Hepatocyte (in vitro differentiated cells): Measurements from ENCODE around the gene ST6GAL1. TPM values are rescaled to one million over a fixed set of nuclear protein-coding genes. Genes with fewer than 3 reads are reported as not detected.

Experiments used
- DNase-seq: peaks from one replicate; pipeline ENCODE4 v3.0.0-alpha.2; 2016; ENCODE audit warnings: low spot score
- H2AFZ ChIP-seq: fragments of 200-600 bp; sonication (generic); 2 replicates; pipeline ENCODE4 v1.6.0; 2016; ENCODE audit warnings: antibody characterized with exemption, mild to moderate bottlenecking
- H3K27ac ChIP-seq: fragments of 200-600 bp; sonication (generic); 2 replicates; pipeline ENCODE4 v1.5.1; 2016; ENCODE audit warnings: mild to moderate bottlenecking
- H3K27me3 ChIP-seq: fragments of 200-600 bp; sonication (generic); 2 replicates; pipeline ENCODE4 v1.6.1; 2016
- H3K36me3 ChIP-seq: fragments of 200-600 bp; sonication (generic); replicated peaks from 2 replicates; pipeline ENCODE4 v1.5.1; 2016; ENCODE audit warnings: low read depth; ENCODE audit not compliant: insufficient read depth
- H3K4me1 ChIP-seq: fragments of 200-600 bp; sonication (generic); 2 replicates; pipeline ENCODE4 v1.5.1; 2016; ENCODE audit warnings: mild to moderate bottlenecking, moderate library complexity; ENCODE audit not compliant: insufficient read depth
- H3K4me2 ChIP-seq: fragments of 200-600 bp; sonication (generic); 2 replicates; pipeline ENCODE4 v1.6.0; 2016
- H3K4me3 ChIP-seq: fragments of 200-600 bp; sonication (generic); 2 replicates; pipeline ENCODE4 v1.5.1; 2016; ENCODE audit warnings: mild to moderate bottlenecking
- H3K79me2 ChIP-seq: fragments of 200-600 bp; sonication (generic); 2 replicates; pipeline ENCODE4 v1.6.0; 2017; ENCODE audit warnings: mild to moderate bottlenecking
- H3K9me2 ChIP-seq: fragments of 200-600 bp; sonication (generic); replicated peaks from 2 replicates; pipeline ENCODE4 v1.6.0; 2017; ENCODE audit warnings: mild to moderate bottlenecking; ENCODE audit not compliant: insufficient read depth
- H3K9me3 ChIP-seq: fragments of 200-600 bp; sonication (generic); 2 replicates; pipeline ENCODE4 v1.5.1; 2016; ENCODE audit warnings: low read depth, mild to moderate bottlenecking
- H4K20me1 ChIP-seq: fragments of 200-600 bp; sonication (generic); 2 replicates; pipeline ENCODE4 v1.6.0; 2016; ENCODE audit warnings: mild to moderate bottlenecking; ENCODE audit not compliant: insufficient read depth, poor library complexity, severe bottlenecking
- EZH2 ChIP-seq: fragments of 200-600 bp; sonication (generic); IDR thresholded peaks from 2 replicates; pipeline ENCODE4 v1.6.1; 2016; ENCODE audit warnings: antibody characterized with exemption, mild to moderate bottlenecking, borderline replicate concordance
- EZH2phosphoT487 ChIP-seq: fragments of 200-600 bp; sonication (generic); IDR thresholded peaks from one replicate; pipeline ENCODE4 v1.6.1; 2018; ENCODE audit warnings: antibody characterized with exemption, mild to moderate bottlenecking, low read depth, moderate library complexity; ENCODE audit not compliant: unreplicated experiment, severe bottlenecking
- WGBS: methylation state at CpG from one replicate; pipeline ENCODE4 v1.1.6; 2016; ENCODE audit warnings: low lambda C conversion rate; ENCODE audit errors: missing lambda C conversion rate; 5-methylcytosine and 5-hydroxymethylcytosine counted together
- polyA plus RNA-seq: library from polyadenylated mRNA; unstranded; fragments of >200 nt; fragmentation: Nextera tagmentation; extraction: Ambion mirVana; gene quantifications from 2 replicates; pipeline ENCODE4 v1.2.1, GENCODE V29; 2016
- total RNA-seq: library from RNA; depleted of rRNA; stranded (reverse); fragments of >200 nt; gene quantifications from 2 replicates; pipeline ENCODE4 v1.2.3, GENCODE V29; 2014
- TF ChIP-seq, protein P1 (sequence below): fragments of 200-600 bp; sonication (generic); IDR thresholded peaks from 2 replicates; pipeline ENCODE4 v1.5.1; 2016; ENCODE audit warnings: antibody characterized with exemption, mild to moderate bottlenecking; ENCODE audit not compliant: poor library complexity

Gene ST6GAL1
- total and polyA plus RNA-seq, 2 experiments from 2014 or later, result 57.5 to 109 TPM

DNA sequence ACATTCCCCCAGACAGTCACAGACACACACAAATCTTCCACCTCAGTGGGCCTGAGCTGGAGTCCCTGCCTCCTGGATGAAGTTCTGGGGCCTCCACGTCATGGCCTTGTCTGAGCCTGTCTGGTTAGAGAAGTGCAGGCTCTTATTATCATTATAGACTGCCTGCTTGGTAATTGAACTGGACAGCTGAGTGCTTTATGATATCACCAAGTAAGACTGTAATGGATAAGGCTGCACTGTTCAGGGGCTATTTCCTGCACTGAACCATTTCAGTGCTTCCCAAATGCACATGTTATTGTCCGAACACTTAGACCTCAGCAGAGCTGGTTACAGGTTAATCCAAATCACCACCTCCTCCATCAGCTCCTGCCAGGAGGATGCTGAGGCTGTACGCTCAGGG is 8.7 kb upstream of the ST6GAL1 start:
- Histone ChIP-seq H3K27ac (no peak overlapping the region), H3K9me2 (no peaks in the 10 kb centered on the region), H3K4me3 (no peak overlapping the region), H3K9me3 (no peaks in the 10 kb centered on the region), H3K27me3 (no peaks in the 10 kb centered on the region), H3K4me2 (no peak overlapping the region), H4K20me1 (no peaks in the 10 kb centered on the region), H3K4me1 (no peaks in the 10 kb centered on the region), H3K79me2 (no peaks in the 10 kb centered on the region), H2AFZ (no peak overlapping the region), H3K36me3 (no peaks in the 10 kb centered on the region)
- TF ChIP-seq EZH2phosphoT487 (no peak), EZH2 (no peak)
- TF ChIP-seq, protein P1, sequence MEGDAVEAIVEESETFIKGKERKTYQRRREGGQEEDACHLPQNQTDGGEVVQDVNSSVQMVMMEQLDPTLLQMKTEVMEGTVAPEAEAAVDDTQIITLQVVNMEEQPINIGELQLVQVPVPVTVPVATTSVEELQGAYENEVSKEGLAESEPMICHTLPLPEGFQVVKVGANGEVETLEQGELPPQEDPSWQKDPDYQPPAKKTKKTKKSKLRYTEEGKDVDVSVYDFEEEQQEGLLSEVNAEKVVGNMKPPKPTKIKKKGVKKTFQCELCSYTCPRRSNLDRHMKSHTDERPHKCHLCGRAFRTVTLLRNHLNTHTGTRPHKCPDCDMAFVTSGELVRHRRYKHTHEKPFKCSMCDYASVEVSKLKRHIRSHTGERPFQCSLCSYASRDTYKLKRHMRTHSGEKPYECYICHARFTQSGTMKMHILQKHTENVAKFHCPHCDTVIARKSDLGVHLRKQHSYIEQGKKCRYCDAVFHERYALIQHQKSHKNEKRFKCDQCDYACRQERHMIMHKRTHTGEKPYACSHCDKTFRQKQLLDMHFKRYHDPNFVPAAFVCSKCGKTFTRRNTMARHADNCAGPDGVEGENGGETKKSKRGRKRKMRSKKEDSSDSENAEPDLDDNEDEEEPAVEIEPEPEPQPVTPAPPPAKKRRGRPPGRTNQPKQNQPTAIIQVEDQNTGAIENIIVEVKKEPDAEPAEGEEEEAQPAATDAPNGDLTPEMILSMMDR, result no peak
- 50% methylated on average over 3 of the region's 3 CpGs for WGBS
- DNase-seq, result no peak

DNA sequence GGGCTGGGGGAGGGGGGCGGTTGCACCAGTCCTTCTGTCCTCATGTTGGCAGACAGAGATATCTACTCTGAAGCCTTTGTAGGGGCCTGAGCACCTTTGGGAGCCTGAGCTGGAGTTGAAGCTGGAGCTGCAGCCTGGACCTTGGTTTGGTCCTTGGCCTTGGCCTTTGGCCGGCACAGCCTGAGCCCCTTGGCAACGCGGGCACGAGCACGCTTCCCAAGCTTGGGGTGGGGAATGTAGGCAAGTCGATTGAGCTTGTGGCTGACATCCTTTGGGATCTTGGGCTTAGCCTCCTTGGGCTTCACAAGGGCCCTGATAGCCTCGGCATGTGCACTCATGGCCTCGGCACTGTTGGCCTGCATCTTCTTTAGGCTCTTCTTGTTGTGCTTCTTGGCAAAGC is 8.1 kb upstream of the ST6GAL1 start:
- no peaks in the 10 kb centered on the region for H3K36me3 ChIP-seq

GRCh38 chr3:186922790-186923189 is 7.5 kb upstream of the ST6GAL1 start:
- H2AFZ ChIP-seq, result no peak overlapping the region
- no peak overlapping the region for H3K4me2 ChIP-seq
- H3K27ac ChIP-seq, result no peak overlapping the region

More for the DNA sequence above, 8.1 kb upstream of the ST6GAL1 start:
- no peak overlapping the region for H3K4me2 ChIP-seq
- no peaks in the 10 kb centered on the region for H4K20me1 ChIP-seq
- TF ChIP-seq EZH2phosphoT487, result no peak
- no peak for TF ChIP-seq EZH2
- TF ChIP-seq, protein P1, result no peak
- no peaks in the 10 kb centered on the region for H3K4me1 ChIP-seq
- H3K79me2 ChIP-seq, result no peaks in the 10 kb centered on the region
- H3K4me3 ChIP-seq, result no peak overlapping the region
- no peaks in the 10 kb centered on the region for H3K9me2 ChIP-seq
- WGBS, result 97% methylated on average over 9 of the region's 9 CpGs
- no peaks in the 10 kb centered on the region for H3K27me3 ChIP-seq
- H2AFZ ChIP-seq, result no peak overlapping the region
- H3K27ac ChIP-seq, result no peak overlapping the region
- H3K9me3 ChIP-seq, result no peaks in the 10 kb centered on the region
- no peak for DNase-seq

More at GRCh38 chr3:186922790-186923189, 7.5 kb upstream of the ST6GAL1 start:
- Histone ChIP-seq H3K4me1 (no peaks in the 10 kb centered on the region), H4K20me1 (no peaks in the 10 kb centered on the region), H3K9me3 (no peaks in the 10 kb centered on the region), H3K79me2 (no peaks in the 10 kb centered on the region), H3K4me3 (no peak overlapping the region), H3K27me3 (no peaks in the 10 kb centered on the region), H3K36me3 (no peaks in the 10 kb centered on the region), H3K9me2 (no peaks in the 10 kb centered on the region)
- TF ChIP-seq EZH2 (no peak), EZH2phosphoT487 (no peak)
- TF ChIP-seq, protein P1, result no peak
- DNase-seq, result no peak
- 74% methylated on average over 5 of the region's 5 CpGs for WGBS
